ENCODE results near the gene CAMKK2. TPM values are rescaled to one million over a fixed set of nuclear protein-coding genes. Genes with fewer than 3 reads are reported as not detected.

CAMKK2 gene
- total RNA-seq, 4 donors from 2014 or later, result 16.8 to 32.6 (median 21.2) TPM

DNA sequence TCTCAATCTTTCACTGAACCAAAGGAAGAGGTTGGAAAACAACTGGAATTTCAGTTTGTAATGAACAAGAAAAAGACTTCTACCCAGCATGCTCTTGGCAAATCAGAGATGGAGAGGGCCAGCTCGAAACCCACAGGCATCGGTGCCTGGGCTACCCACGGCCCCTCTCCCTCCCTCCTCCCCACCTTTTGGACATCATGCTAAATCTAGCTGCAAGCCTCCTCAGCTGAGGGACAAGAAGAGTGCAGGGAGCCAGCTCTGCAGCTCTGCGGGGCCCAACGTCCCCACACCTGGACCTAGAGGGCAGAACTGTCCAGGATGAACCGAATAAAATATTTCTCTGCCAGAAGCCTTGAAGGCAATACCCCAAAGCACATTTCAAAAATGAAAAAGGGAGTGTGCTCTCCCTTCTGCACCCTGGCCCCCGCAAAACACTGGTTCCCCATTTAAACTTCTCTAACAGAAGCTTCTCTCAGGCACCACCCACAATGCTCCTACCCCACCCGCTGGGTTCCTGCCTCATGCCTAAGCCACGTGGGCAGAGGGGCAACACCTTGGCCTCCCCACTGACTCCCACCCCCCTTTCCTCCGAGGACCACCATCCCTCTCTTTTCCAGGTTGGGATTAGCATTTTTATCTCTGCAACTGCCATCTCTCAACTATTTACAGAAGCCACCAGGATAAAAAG, 8.2 kb downstream of the CAMKK2 start:
- Histone ChIP-seq H3K36me3 (peaks cover 0 to 35% (median 0%) of the 10 kb centered on the region in 3 donors), H3K4me1 (peaks cover 0 to 42% (median 24%) of the 10 kb centered on the region in 3 donors), H3K9me3 (no peaks in the 10 kb centered on the region), H3K27me3 (no peaks in the 10 kb centered on the region), H3K27ac (peak overlapping the region in 3 of 4 donors; percentile 31 to 62 (median 36)), H3K4me3 (no peak overlapping the region)
- TF ChIP-seq, protein P1, sequence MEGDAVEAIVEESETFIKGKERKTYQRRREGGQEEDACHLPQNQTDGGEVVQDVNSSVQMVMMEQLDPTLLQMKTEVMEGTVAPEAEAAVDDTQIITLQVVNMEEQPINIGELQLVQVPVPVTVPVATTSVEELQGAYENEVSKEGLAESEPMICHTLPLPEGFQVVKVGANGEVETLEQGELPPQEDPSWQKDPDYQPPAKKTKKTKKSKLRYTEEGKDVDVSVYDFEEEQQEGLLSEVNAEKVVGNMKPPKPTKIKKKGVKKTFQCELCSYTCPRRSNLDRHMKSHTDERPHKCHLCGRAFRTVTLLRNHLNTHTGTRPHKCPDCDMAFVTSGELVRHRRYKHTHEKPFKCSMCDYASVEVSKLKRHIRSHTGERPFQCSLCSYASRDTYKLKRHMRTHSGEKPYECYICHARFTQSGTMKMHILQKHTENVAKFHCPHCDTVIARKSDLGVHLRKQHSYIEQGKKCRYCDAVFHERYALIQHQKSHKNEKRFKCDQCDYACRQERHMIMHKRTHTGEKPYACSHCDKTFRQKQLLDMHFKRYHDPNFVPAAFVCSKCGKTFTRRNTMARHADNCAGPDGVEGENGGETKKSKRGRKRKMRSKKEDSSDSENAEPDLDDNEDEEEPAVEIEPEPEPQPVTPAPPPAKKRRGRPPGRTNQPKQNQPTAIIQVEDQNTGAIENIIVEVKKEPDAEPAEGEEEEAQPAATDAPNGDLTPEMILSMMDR (IDR thresholded peaks at IDR 0.05), result no peak
- intact Hi-C loops (cut with DNase I), result no loop called here
- WGBS, 2 donors, result 42 to 56% methylated on average over 8 to 10 of the region's 10 CpGs
- DNase-seq, result no peak

DNA sequence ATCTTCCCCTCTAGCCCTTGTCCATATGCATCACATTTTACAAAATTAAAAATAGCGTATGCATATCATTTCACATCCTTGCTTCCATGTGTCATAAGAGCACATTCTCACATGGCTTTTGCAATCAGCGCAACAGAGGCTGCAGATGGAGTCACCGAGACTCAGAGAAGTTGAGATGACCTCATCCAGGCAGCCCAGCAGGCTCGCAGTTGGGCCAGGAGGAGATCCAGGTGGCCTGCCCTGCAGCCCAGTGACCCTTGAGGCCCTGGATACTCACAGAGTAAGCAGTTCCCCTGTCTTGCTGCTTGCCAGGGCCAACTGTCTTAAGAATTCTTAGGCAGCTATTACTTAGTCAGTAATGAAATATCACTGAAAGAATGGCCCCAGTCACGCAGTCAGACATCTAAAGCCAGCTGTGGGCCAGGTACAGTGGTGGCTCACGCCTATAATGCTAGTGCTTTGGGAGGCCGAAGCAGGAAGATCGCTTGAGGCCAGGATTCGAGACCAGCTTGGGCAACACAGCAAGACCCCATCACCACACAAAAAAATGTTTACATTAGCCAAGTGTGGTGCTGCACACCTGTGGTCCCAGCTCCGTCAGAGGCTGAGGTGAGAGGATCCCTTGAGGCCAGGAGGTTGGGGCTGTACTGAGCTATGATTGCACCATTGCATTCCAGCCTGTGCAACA, 9.1 kb downstream of the CAMKK2 start:
- WGBS, 2 donors, result 86 to 87% methylated on average over 8 of the region's 10 CpGs
- Histone ChIP-seq H3K9me3 (no peaks in the 10 kb centered on the region), H3K27me3 (no peaks in the 10 kb centered on the region), H3K27ac (no peak overlapping the region), H3K4me1 (peaks cover 0 to 50% (median 27%) of the 10 kb centered on the region in 3 donors), H3K36me3 (peaks cover 0 to 33% (median 0%) of the 10 kb centered on the region in 3 donors), H3K4me3 (no peak overlapping the region)
- intact Hi-C loops (cut with DNase I), result no loop called here
- DNase-seq, result no peak
- TF ChIP-seq, protein P1 (IDR thresholded peaks at IDR 0.05), result no peak
- TF ChIP-seq POLR2A (IDR thresholded peaks at IDR 0.05), result no peak

DNA sequence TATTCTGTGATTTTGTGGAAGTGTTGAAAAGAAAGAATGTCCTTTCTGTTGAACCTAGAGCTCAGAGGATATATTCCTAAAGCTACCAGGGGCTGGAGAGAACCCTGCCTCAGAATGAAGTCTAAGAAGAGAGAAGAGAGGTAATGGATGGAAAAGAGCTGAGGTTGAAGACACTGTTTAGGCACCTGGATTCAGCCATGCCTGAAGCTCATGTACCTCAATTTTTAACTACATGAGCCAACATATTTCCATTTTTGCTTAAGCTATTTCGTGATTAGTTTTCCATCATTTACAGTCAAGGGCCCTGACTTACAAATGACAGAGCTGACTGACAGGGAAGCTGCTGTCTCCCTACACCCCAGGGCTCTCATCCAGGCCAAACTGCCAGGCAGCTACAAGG, 10.7 kb downstream of the CAMKK2 start:
- TF ChIP-seq, protein P1 (IDR thresholded peaks at IDR 0.05), result no peak
- TF ChIP-seq POLR2A (IDR thresholded peaks at IDR 0.05), result no peak
- DNase-seq, result no peak
- WGBS, 2 donors, result 92 to 97% methylated on average over 1 of the region's 1 CpG
- Histone ChIP-seq H3K4me1 (peaks cover 0 to 57% (median 30%) of the 10 kb centered on the region in 3 donors), H3K4me3 (no peak overlapping the region), H3K27ac (peak overlapping the region in 1 of 4 donors; percentile 74), H3K27me3 (no peaks in the 10 kb centered on the region), H3K36me3 (peaks cover 0 to 17% (median 6%) of the 10 kb centered on the region in 3 donors), H3K9me3 (no peaks in the 10 kb centered on the region)
- intact Hi-C loops (cut with DNase I), result no loop called here

DNA sequence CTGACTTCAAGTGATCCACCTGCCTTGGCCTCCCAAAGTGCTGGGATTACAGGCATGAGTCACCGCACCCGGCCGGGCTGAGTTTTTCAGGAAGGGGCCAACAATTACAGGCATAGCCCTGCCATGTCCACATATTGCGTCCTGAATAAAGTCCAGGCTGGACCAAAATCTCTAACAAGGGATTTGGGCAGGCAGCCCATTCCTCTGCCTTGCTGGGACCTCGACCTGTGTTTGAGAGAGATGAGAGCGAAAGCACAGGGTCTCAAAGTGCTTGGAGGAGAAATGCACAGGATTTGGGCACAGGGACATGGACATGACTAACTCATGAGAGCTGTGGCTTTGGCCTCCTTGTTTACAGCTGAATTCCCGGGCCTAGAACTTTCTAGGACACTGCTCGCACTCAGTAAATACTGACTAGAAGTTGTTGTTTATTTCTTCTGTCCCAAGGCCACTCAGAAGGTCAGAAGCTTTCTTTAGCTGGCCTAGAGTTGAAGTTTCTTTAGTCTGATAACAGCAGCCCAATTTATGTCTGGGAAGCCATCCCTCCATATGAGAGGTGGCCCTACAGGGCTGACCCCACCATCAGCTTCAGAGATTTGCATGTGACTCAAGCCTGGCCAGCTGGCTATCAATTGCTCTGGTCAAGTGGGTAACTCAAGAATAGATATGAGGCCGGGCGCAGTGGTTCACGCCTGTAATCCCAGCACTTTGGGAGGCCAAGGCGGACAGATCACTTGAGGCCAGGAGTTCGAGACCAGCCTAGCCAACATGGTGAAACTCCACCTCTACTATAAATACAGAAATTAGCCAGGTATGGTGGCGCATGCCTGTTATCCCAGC, 11.7 kb downstream of the CAMKK2 start:
- Histone ChIP-seq H3K36me3 (peaks cover 0 to 11% (median 6%) of the 10 kb centered on the region in 3 donors), H3K27ac (peak overlapping the region in 3 of 4 donors; percentile 59 to 79 (median 74)), H3K4me3 (no peak overlapping the region), H3K4me1 (peaks cover 0 to 57% (median 28%) of the 10 kb centered on the region in 3 donors), H3K9me3 (no peaks in the 10 kb centered on the region), H3K27me3 (no peaks in the 10 kb centered on the region)
- DNase-seq, result no peak
- WGBS, 2 donors, result 63 to 81% methylated on average over 6 to 7 of the region's 14 CpGs
- TF ChIP-seq POLR2A (IDR thresholded peaks at IDR 0.05), result no peak
- TF ChIP-seq, protein P1 (IDR thresholded peaks at IDR 0.05), result no peak
- intact Hi-C loops (cut with DNase I), result no loop called here
